Liver (tissue), 9 donors: ENCODE results near the gene ATXN7L1. TPM values are rescaled to one million over a fixed set of nuclear protein-coding genes. Genes with fewer than 3 reads are reported as not detected.

Experiments used
- DNase-seq: peaks from one replicate; pipeline ENCODE4 v3.0.0-alpha.2; 2017; ENCODE audit warnings: low spot score
- H3K27ac ChIP-seq, 2 donors: one replicate each; pipeline ENCODE4 v1.7.0; 2013; ENCODE audit warnings: inconsistent platforms in 2 of 2, low read length in 2 of 2, control low read depth in 1 of 2, low read depth in 1 of 2, mild to moderate bottlenecking in 1 of 2
- H3K27me3 ChIP-seq, 4 donors: one replicate each; pipeline versions ENCODE4 v1.6.1 to v1.7.0; 2013; ENCODE audit warnings: low read length in 3 of 4, inconsistent platforms in 1 of 4, mild to moderate bottlenecking in 1 of 4, moderate library complexity in 1 of 4; ENCODE audit not compliant: control insufficient read depth in 4 of 4, insufficient read depth in 4 of 4
- H3K36me3 ChIP-seq, 4 donors: one replicate each; pipeline versions ENCODE4 v1.6.1 to v1.7.0; 2013; ENCODE audit warnings: low read length in 3 of 4, mild to moderate bottlenecking in 3 of 4, low read depth in 1 of 4, moderate library complexity in 1 of 4; ENCODE audit not compliant: control insufficient read depth in 4 of 4, insufficient read depth in 3 of 4
- H3K4me1 ChIP-seq, 4 donors: one replicate each; pipeline versions ENCODE4 v1.6.1 to v1.7.0; 2013; ENCODE audit warnings: low read length in 3 of 4, mild to moderate bottlenecking in 3 of 4, moderate library complexity in 1 of 4; ENCODE audit not compliant: control insufficient read depth in 4 of 4, insufficient read depth in 4 of 4
- H3K4me3 ChIP-seq, 3 donors: one replicate each; pipeline versions ENCODE4 v1.6.1 to v1.7.0; 2013; ENCODE audit warnings: low read length in 3 of 3, control low read depth in 1 of 3, low read depth in 1 of 3, mild to moderate bottlenecking in 1 of 3
- H3K9ac ChIP-seq, 2 donors: one replicate each; pipeline ENCODE4 v1.7.0; 2013; ENCODE audit warnings: low read length in 2 of 2, mild to moderate bottlenecking in 2 of 2, moderate library complexity in 2 of 2, control low read depth in 1 of 2, low read depth in 1 of 2
- H3K9me3 ChIP-seq, 4 donors: one replicate each; pipeline versions ENCODE4 v1.6.1 to v1.7.0; 2013; ENCODE audit warnings: low read length in 3 of 4; ENCODE audit not compliant: control insufficient read depth in 4 of 4
- EGR1 ChIP-seq, 2 donors: IDR thresholded peaks; 2 replicates each; pipeline ENCODE4 v1.6.1; 2016 to 2018; ENCODE audit warnings: antibody characterized with exemption in 2 of 2, low read depth in 2 of 2
- FOXA1 ChIP-seq: IDR thresholded peaks from 2 replicates; pipeline ENCODE4 v1.6.1; 2016; ENCODE audit warnings: antibody characterized with exemption
- FOXA2 ChIP-seq: IDR thresholded peaks from 2 replicates; pipeline ENCODE4 v1.6.1; 2016; ENCODE audit warnings: antibody characterized with exemption
- GABPA ChIP-seq, 2 donors: IDR thresholded peaks in 1 of 2; conservative IDR thresholded peaks in 1 of 2; 2 replicates each; pipeline ENCODE4 v1.6.1; 2016; ENCODE audit warnings: antibody characterized with exemption in 2 of 2, mild to moderate bottlenecking in 1 of 2, moderate library complexity in 1 of 2
- HNF4A ChIP-seq, 2 donors: conservative IDR thresholded peaks; 2 replicates each; pipeline ENCODE4 v1.6.1; 2016; ENCODE audit warnings: antibody characterized with exemption in 2 of 2, mild to moderate bottlenecking in 2 of 2
- HNF4G ChIP-seq: IDR thresholded peaks from 2 replicates; pipeline ENCODE4 v1.6.1; 2016; ENCODE audit warnings: antibody characterized with exemption
- JUND ChIP-seq, 2 donors: IDR thresholded peaks; 2 replicates each; pipeline ENCODE4 v1.6.1; 2016; ENCODE audit warnings: antibody characterized with exemption in 2 of 2
- NR2F2 ChIP-seq: IDR thresholded peaks from 2 replicates; pipeline ENCODE4 v1.6.1; 2016; ENCODE audit warnings: antibody characterized with exemption
- RAD21 ChIP-seq, 2 donors: IDR thresholded peaks; 2 replicates each; pipeline ENCODE4 v1.6.1; 2016; ENCODE audit warnings: antibody characterized with exemption in 2 of 2, mild to moderate bottlenecking in 2 of 2
- RXRA ChIP-seq, 2 donors: IDR thresholded peaks; 2 replicates each; pipeline ENCODE4 v1.6.1; 2017 to 2018; ENCODE audit warnings: antibody characterized with exemption in 2 of 2, mild to moderate bottlenecking in 1 of 2
- SP1 ChIP-seq: IDR thresholded peaks from 2 replicates; pipeline ENCODE4 v1.6.1; 2018; ENCODE audit warnings: antibody characterized with exemption, mild to moderate bottlenecking
- TAF1 ChIP-seq: conservative IDR thresholded peaks from 2 replicates; pipeline ENCODE4 v1.6.1; 2016; ENCODE audit warnings: antibody characterized with exemption, mild to moderate bottlenecking
- YY1 ChIP-seq: IDR thresholded peaks from 2 replicates; pipeline ENCODE4 v1.6.1; 2016; ENCODE audit warnings: antibody characterized with exemption, mild to moderate bottlenecking
- WGBS: extraction: QIAGEN DNeasy Blood & Tissue Kit; methylation state at CpG from one replicate; pipeline ENCODE4 v1.1.7; 2013; 5-methylcytosine and 5-hydroxymethylcytosine counted together
- polyA plus RNA-seq, 2 donors: library from polyadenylated mRNA; stranded (reverse) in 1 of 2; unstranded in 1 of 2; fragments of 200-250 nt in 1 of 2; fragments of >200 nt in 1 of 2; fragmentation: Nextera tagmentation in 1 of 2; extraction: Ambion mirVana in 1 of 2; gene quantifications; one replicate each; pipeline versions ENCODE4 v1.2.1 to v1.2.3, GENCODE V29; 2013 to 2015
- total RNA-seq, 2 donors: library from RNA; depleted of rRNA; stranded (reverse); fragments of >200 nt; gene quantifications; one replicate each; pipeline ENCODE4 v1.2.3, GENCODE V29; 2014
- TF ChIP-seq, protein P1 (sequence below): IDR thresholded peaks from 2 replicates; pipeline ENCODE4 v1.6.1; 2016; ENCODE audit warnings: antibody characterized with exemption
- TF ChIP-seq, protein P2 (sequence below): IDR thresholded peaks from 2 replicates; pipeline ENCODE4 v1.6.1; 2016; ENCODE audit warnings: antibody characterized with exemption
- TF ChIP-seq, protein P3 (sequence below): IDR thresholded peaks from 2 replicates; pipeline ENCODE4 v1.6.1; 2016; ENCODE audit warnings: antibody characterized with exemption, mild to moderate bottlenecking
- TF ChIP-seq, protein P4 (sequence below): fragments of 150-350 bp; IDR thresholded peaks from 2 replicates; pipeline ENCODE4 v1.5.1; 2017; ENCODE audit warnings: improper control_type of control experiment, low read depth, low read length; ENCODE audit not compliant: missing input control
- donor health status: healthy.
- donor health status: healthy.
- donor health status: healthy.
- donor health status: healthy.
- donor health status: healthy.

The ATXN7L1 gene
- total and polyA plus RNA-seq, 4 donors = 2.1 to 7.4 (median 5.3) TPM

DNA sequence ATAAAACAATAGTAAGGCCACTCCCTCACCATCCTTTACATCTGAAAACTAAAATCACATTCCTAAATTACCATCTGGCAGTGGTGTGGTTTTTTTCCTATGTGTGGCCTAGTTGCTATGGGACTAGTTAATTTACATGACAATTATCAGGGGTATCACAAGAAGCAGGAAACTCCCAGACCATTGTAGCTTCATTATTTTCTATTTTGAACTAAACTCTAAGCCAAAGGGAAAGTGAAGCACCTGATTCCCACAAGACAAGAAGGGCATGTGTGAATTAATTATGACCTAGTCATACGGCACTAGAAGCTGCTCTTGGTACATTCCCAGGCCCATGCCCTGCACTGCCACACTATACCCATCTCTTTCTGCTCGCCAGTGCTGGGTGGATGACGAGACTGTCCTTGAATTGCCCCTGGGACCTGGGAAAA lies 103.4 kb downstream of the ATXN7L1 start (continued):
- TF ChIP-seq, protein P1, sequence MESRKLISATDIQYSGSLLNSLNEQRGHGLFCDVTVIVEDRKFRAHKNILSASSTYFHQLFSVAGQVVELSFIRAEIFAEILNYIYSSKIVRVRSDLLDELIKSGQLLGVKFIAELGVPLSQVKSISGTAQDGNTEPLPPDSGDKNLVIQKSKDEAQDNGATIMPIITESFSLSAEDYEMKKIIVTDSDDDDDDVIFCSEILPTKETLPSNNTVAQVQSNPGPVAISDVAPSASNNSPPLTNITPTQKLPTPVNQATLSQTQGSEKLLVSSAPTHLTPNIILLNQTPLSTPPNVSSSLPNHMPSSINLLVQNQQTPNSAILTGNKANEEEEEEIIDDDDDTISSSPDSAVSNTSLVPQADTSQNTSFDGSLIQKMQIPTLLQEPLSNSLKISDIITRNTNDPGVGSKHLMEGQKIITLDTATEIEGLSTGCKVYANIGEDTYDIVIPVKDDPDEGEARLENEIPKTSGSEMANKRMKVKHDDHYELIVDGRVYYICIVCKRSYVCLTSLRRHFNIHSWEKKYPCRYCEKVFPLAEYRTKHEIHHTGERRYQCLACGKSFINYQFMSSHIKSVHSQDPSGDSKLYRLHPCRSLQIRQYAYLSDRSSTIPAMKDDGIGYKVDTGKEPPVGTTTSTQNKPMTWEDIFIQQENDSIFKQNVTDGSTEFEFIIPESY = no peak
- TF ChIP-seq HNF4G = no peak
- no peak for TF ChIP-seq SP1
- TF ChIP-seq, protein P2, sequence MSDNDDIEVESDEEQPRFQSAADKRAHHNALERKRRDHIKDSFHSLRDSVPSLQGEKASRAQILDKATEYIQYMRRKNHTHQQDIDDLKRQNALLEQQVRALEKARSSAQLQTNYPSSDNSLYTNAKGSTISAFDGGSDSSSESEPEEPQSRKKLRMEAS = no peak

DNA sequence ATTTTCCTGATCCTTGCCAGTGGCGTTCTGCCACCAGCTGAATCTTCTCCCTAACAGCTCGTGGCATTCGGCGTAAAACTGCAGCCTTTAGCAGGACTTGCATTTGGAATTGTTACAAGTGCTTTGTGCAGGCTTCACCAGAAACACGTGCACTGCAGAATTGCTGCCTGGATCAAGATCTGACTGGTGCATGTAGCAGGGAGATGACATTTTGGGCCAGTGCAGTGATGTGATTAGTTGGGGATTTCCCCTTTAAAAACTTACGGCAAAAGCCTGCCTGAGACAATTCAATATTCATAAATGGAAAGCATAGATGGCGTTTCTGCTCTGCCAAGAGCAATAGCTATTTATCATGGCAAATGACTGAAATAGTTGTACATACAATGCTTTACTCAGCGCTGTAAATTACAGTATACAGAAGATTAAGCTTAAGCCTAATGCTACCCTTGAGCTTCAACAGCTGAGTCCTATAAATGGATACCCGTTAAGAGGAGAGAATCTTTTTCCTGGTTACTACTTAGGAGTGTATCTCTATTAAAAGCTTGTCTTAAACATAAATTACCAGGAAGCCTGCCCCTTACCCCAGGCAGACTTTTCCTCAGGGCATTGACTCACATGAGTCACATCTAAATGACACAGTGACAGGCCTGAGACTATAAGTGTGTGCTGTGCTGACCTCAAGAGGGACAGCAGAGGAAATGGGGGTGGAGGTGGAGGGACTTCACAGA lies 106.3 kb downstream of the ATXN7L1 start:
- 85% methylated on average over 9 of the region's 9 CpGs for WGBS
- Histone ChIP-seq H3K36me3 (no peaks in the 10 kb centered on the region), H3K27me3 (no peaks in the 10 kb centered on the region), H3K4me3 (no peak overlapping the region), H3K9ac (no peak overlapping the region), H3K9me3 (no peaks in the 10 kb centered on the region), H3K27ac (no peak overlapping the region), H3K4me1 (no peaks in the 10 kb centered on the region)
- DNase-seq = no peak
- no peak for TF ChIP-seq TAF1
- TF ChIP-seq RAD21 (IDR thresholded peaks at IDR 0.05) = no peak
- TF ChIP-seq SP1 = no peak
- TF ChIP-seq, protein P3, sequence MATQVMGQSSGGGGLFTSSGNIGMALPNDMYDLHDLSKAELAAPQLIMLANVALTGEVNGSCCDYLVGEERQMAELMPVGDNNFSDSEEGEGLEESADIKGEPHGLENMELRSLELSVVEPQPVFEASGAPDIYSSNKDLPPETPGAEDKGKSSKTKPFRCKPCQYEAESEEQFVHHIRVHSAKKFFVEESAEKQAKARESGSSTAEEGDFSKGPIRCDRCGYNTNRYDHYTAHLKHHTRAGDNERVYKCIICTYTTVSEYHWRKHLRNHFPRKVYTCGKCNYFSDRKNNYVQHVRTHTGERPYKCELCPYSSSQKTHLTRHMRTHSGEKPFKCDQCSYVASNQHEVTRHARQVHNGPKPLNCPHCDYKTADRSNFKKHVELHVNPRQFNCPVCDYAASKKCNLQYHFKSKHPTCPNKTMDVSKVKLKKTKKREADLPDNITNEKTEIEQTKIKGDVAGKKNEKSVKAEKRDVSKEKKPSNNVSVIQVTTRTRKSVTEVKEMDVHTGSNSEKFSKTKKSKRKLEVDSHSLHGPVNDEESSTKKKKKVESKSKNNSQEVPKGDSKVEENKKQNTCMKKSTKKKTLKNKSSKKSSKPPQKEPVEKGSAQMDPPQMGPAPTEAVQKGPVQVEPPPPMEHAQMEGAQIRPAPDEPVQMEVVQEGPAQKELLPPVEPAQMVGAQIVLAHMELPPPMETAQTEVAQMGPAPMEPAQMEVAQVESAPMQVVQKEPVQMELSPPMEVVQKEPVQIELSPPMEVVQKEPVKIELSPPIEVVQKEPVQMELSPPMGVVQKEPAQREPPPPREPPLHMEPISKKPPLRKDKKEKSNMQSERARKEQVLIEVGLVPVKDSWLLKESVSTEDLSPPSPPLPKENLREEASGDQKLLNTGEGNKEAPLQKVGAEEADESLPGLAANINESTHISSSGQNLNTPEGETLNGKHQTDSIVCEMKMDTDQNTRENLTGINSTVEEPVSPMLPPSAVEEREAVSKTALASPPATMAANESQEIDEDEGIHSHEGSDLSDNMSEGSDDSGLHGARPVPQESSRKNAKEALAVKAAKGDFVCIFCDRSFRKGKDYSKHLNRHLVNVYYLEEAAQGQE = no peak
- TF ChIP-seq FOXA1 = no peak
- TF ChIP-seq, protein P2 = no peak

DNA sequence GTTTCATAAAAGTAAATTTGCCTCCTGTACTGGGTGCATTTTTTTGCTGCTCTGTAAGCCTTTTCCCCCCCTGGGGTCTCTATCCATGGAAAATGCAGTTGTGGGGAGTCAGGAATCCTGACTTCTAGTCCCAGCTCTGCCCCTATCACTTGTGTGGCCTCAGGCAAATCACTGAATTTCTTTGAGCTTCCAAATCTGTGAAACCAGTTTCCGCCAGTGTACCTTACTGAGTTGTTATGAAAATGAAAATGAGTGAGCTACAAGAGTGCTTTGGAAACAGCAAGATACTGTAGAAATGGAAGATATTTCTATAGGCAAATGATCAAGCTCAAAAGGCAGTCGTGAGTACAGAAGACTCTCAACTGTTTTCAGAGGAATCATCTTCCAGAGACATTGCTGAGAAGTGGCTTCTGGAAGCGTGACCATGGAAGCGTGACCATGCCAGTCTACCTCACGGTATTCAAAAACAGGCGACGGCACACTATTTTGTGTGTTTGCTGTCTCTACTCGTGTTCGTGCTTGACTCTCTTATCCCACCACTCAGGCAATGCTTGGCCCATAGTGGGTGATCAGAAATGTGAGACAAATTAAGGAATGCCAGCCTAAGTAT lies 107.4 kb downstream of the ATXN7L1 start:
- no peaks in the 10 kb centered on the region for H3K36me3 ChIP-seq
- 98% methylated on average over 9 of the region's 9 CpGs for WGBS
- no peak overlapping the region for H3K27ac ChIP-seq
- no peaks in the 10 kb centered on the region for H3K4me1 ChIP-seq
- no peak for DNase-seq
- H3K4me3 ChIP-seq = no peak overlapping the region
- no peak overlapping the region for H3K9ac ChIP-seq
- no peaks in the 10 kb centered on the region for H3K9me3 ChIP-seq
- H3K27me3 ChIP-seq = no peaks in the 10 kb centered on the region
- TF ChIP-seq NR2F2 = no peak
- TF ChIP-seq RAD21 (IDR thresholded peaks at IDR 0.05) = no peak
- TF ChIP-seq, protein P4, sequence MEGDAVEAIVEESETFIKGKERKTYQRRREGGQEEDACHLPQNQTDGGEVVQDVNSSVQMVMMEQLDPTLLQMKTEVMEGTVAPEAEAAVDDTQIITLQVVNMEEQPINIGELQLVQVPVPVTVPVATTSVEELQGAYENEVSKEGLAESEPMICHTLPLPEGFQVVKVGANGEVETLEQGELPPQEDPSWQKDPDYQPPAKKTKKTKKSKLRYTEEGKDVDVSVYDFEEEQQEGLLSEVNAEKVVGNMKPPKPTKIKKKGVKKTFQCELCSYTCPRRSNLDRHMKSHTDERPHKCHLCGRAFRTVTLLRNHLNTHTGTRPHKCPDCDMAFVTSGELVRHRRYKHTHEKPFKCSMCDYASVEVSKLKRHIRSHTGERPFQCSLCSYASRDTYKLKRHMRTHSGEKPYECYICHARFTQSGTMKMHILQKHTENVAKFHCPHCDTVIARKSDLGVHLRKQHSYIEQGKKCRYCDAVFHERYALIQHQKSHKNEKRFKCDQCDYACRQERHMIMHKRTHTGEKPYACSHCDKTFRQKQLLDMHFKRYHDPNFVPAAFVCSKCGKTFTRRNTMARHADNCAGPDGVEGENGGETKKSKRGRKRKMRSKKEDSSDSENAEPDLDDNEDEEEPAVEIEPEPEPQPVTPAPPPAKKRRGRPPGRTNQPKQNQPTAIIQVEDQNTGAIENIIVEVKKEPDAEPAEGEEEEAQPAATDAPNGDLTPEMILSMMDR = no peak
- no peak for TF ChIP-seq HNF4G
- TF ChIP-seq GABPA (IDR thresholded peaks at IDR 0.05 in 1 of 2, conservative IDR thresholded peaks at IDR 0.05 in 1 of 2) = no peak
- TF ChIP-seq SP1 = no peak
- TF ChIP-seq RXRA (IDR thresholded peaks at IDR 0.05) = no peak
- TF ChIP-seq, protein P2 = no peak
- no peak for TF ChIP-seq YY1
- no peak for TF ChIP-seq FOXA2
- no peak for TF ChIP-seq HNF4A (conservative IDR thresholded peaks at IDR 0.05)
- TF ChIP-seq TAF1 = no peak
- TF ChIP-seq, protein P1 = no peak
- no peak for TF ChIP-seq EGR1 (IDR thresholded peaks at IDR 0.05; ENCODE audit: low read depth in 2 of 2)
- TF ChIP-seq JUND (IDR thresholded peaks at IDR 0.05) = no peak
